HepG2 (cell line): ENCODE measurements around the gene CDC40.

Experiments used
- CBX5 ChIP-seq: sonication (generic); formaldehyde crosslinking; IDR thresholded peaks from 2 replicates; pipeline ENCODE4 v1.4.0; 2020; ENCODE audit warnings: missing genetic modification reagents, borderline replicate concordance
- CEBPG ChIP-seq: IDR thresholded peaks from 2 replicates; pipeline ENCODE4 v1.6.1; 2016
- MEIS1 ChIP-seq: sonication (generic); formaldehyde crosslinking; IDR thresholded peaks from 2 replicates; pipeline ENCODE4 v1.9.0; 2021; ENCODE audit warnings: mild to moderate bottlenecking, missing genetic modification reagents, moderate library complexity, borderline replicate concordance

DNA sequence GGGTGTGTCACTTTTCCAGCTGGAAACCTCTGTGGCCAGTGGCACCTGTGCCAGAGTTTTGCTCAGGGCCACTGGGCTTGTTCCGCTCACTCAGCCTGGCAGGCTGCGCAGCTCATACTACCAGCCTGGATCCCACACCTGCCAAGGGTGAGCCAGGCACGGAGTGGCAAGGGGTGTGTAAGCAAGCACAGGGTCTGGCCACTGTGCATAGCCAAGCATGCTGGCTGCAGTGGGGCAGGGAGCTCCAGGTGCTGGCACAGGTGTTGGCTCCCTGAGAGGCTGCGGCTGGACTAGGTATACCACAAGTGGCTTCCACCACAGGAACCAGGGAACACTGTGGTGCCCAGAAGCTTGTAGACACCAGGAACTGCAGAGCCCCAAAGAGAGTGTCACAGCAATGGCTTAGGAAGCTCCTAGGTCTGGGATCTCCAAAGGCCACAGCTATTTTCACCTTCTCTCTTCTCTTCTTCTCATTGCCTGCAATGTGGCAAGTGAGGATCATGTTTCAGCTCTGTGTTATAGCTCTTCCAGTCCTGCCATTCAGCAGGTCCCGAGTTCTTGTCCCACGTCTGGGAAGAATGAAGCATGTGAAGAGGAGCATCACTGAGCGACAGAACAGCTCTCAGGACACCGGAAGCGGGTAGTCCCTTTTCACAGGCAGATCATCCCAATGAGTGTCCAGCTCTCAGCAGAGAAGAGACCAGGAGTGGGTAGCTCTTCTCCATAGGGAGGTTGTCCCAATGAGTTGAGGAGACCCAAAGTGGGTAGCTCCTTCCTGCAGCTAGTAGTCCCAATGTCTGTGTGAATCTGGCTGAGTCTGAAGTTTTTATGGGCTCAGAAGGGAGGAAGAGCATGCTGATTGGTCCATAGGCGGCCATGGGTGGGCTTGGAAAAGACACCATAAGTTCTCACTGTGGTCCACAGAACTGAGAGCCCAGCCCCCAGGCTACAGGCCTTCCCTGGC lies 42.0 kb upstream of the CDC40 start:
- TF ChIP-seq CBX5 (CRISPR knock-in tag) (no peak), CEBPG (CRISPR knock-in tag) (no peak), MEIS1 (CRISPR knock-in tag) (no peak)
